Stimulated activated CD4-positive, alpha-beta T cell treated with anti-CD3 and anti-CD28 coated beads, TNF-alpha, amount 100 ng/mL, for 24 hours (primary cell): ENCODE data around the gene GID8.

Source experiments
- DNase-seq, 3 experiments: peaks; one replicate each; pipeline ENCODE4 v3.0.0-alpha.2; 2020; ENCODE audit warnings: low read depth in 3 of 3

GID8 gene

GRCh38 chr20:62970307-62971210, 32.6 kb downstream of the GID8 start:
- DNase-seq: no peak

GRCh38 chr20:62971211-62971949, 33.4 kb downstream of the GID8 start:
- DNase-seq: no peak

GRCh38 chr20:62971950-62972844, 34.2 kb downstream of the GID8 start:
- peak; percentile 69 to 87 (median 70) for DNase-seq

GRCh38 chr20:62972845-62973745, 35.1 kb downstream of the GID8 start:
- DNase-seq: no peak

GRCh38 chr20:62975251-62975760, 37.4 kb downstream of the GID8 start:
- no peak for DNase-seq

GRCh38 chr20:62975812-62976508, 38.0 kb downstream of the GID8 start:
- DNase-seq: no peak

GRCh38 chr20:62976886-62977285, 38.9 kb downstream of the GID8 start:
- DNase-seq: no peak

GRCh38 chr20:62977613-62978560, 39.9 kb downstream of the GID8 start:
- peak; percentile 59 to 70 (median 62) for DNase-seq

GRCh38 chr20:62978561-62978943, 40.6 kb downstream of the GID8 start:
- DNase-seq: no peak

GRCh38 chr20:62979310-62979709, 41.4 kb downstream of the GID8 start:
- DNase-seq: no peak

GRCh38 chr20:62979876-62980373, 42.0 kb downstream of the GID8 start:
- DNase-seq: no peak

GRCh38 chr20:62980380-62980960, 42.5 kb downstream of the GID8 start:
- DNase-seq: no peak

GRCh38 chr20:62980970-62981369, 43.0 kb downstream of the GID8 start:
- DNase-seq: peak in 2 of 3 experiments; percentile 8 to 32

- no peak for DNase-seq
Measured at GRCh38 chr20:62982124-62983075, 44.5 kb downstream of the GID8 start.

- DNase-seq: no peak
Measured at GRCh38 chr20:62983210-62983609, 45.3 kb downstream of the GID8 start.

GRCh38 chr20:62984666-62985443, 46.9 kb downstream of the GID8 start:
- DNase-seq: no peak
